ENCODE measurements around the gene HK2.

HK2 gene

GRCh38 chr2:74864728-74865722, 31.1 kb downstream of the HK2 start:
- Histone ChIP-seq H3K4me1 (peaks cover 81% of the 10 kb centered on the region), H3K27me3 (no peaks in the 10 kb centered on the region), H3K4me3 (no peak overlapping the region), H4K20me1 (peaks cover 89% of the 10 kb centered on the region), H3K9ac (no peak overlapping the region; the same call in 1 of the 2 replicates), H3K27ac (peak overlapping the region; percentile 41), H3K9me3 (no peaks in the 10 kb centered on the region), H3K36me3 (peaks cover 100% of the 10 kb centered on the region), H3K4me2 (peak overlapping the region; percentile 59)
- TF ChIP-seq Cebpa-rat (IDR thresholded peaks at IDR 0.05) = no peak

- Histone ChIP-seq H4K20me1 (peaks cover 86% of the 10 kb centered on the region), H3K9me3 (no peaks in the 10 kb centered on the region), H3K27me3 (no peaks in the 10 kb centered on the region), H3K4me1 (peaks cover 86% of the 10 kb centered on the region), H3K36me3 (peaks cover 100% of the 10 kb centered on the region), H3K4me3 (no peak overlapping the region), H3K9ac (no peak overlapping the region), H3K27ac (peak overlapping the region; percentile 41; the same call in 1 of the 2 replicates), H3K4me2 (peak overlapping the region; percentile 59)
- no peak for TF ChIP-seq Cebpa-rat (IDR thresholded peaks at IDR 0.05)
Observed at GRCh38 chr2:74865770-74866674, 32.1 kb downstream of the HK2 start.

GRCh38 chr2:74867841-74868658, 34.1 kb downstream of the HK2 start:
- no peak for TF ChIP-seq Cebpa-rat (IDR thresholded peaks at IDR 0.05)
- peaks cover 93% of the 10 kb centered on the region for H3K4me1 ChIP-seq
- no peaks in the 10 kb centered on the region for H3K27me3 ChIP-seq
- H4K20me1 ChIP-seq = peaks cover 86% of the 10 kb centered on the region
- H3K9ac ChIP-seq = no peak overlapping the region
- no peak overlapping the region for H3K27ac ChIP-seq
- peak overlapping the region; percentile 48; the same call in 1 of the 2 replicates for H3K4me2 ChIP-seq
- no peak overlapping the region for H3K4me3 ChIP-seq
- peaks cover 100% of the 10 kb centered on the region for H3K36me3 ChIP-seq
- no peaks in the 10 kb centered on the region for H3K9me3 ChIP-seq

GRCh38 chr2:74869517-74869916, 35.6 kb downstream of the HK2 start:
- Histone ChIP-seq H3K4me2 (peak overlapping the region; percentile 48), H4K20me1 (peaks cover 86% of the 10 kb centered on the region), H3K27ac (peak overlapping the region; percentile 16; the same call in 1 of the 2 replicates), H3K4me3 (no peak overlapping the region), H3K4me1 (peaks cover 93% of the 10 kb centered on the region), H3K9me3 (no peaks in the 10 kb centered on the region), H3K9ac (no peak overlapping the region), H3K27me3 (no peaks in the 10 kb centered on the region), H3K36me3 (peaks cover 100% of the 10 kb centered on the region)
- no peak for TF ChIP-seq Cebpa-rat (IDR thresholded peaks at IDR 0.05)

DNA sequence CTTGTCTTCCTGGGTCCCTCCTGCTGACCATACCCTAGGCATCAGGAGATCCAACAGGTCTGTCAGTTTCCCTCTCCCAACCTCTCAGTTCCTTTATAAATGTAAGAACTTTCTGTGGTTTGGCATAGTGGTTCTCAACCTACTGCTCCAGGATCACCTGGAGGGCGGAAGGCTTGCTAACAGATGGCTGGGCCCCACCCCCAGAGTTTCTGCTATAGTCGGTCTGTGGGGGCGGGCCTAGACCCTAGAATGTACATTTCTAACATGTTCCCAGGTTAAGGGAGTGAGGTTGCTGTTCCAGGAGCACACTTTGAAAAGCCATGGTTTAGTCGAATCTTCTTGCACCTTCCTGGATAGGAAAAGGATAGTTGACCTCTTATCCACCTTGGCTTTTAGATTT, 37.0 kb downstream of the HK2 start:
- TF ChIP-seq Cebpa-rat (IDR thresholded peaks at IDR 0.05) = no peak
- H3K27me3 ChIP-seq = no peaks in the 10 kb centered on the region
- H3K4me1 ChIP-seq = peaks cover 85% of the 10 kb centered on the region
- no peak overlapping the region for H3K4me3 ChIP-seq
- H4K20me1 ChIP-seq = peaks cover 86% of the 10 kb centered on the region
- H3K27ac ChIP-seq = no peak overlapping the region
- H3K9ac ChIP-seq = no peak overlapping the region
- no peak overlapping the region for H3K4me2 ChIP-seq
- no peaks in the 10 kb centered on the region for H3K9me3 ChIP-seq
- peaks cover 100% of the 10 kb centered on the region for H3K36me3 ChIP-seq

GRCh38 chr2:74871414-74871813, 37.5 kb downstream of the HK2 start:
- TF ChIP-seq Cebpa-rat (IDR thresholded peaks at IDR 0.05) = no peak
- Histone ChIP-seq H3K4me1 (peaks cover 80% of the 10 kb centered on the region), H3K27ac (no peak overlapping the region), H3K27me3 (no peaks in the 10 kb centered on the region), H3K9me3 (no peaks in the 10 kb centered on the region), H3K4me3 (no peak overlapping the region), H3K36me3 (peaks cover 99% of the 10 kb centered on the region), H4K20me1 (peaks cover 85% of the 10 kb centered on the region), H3K9ac (no peak overlapping the region), H3K4me2 (no peak overlapping the region)

DNA sequence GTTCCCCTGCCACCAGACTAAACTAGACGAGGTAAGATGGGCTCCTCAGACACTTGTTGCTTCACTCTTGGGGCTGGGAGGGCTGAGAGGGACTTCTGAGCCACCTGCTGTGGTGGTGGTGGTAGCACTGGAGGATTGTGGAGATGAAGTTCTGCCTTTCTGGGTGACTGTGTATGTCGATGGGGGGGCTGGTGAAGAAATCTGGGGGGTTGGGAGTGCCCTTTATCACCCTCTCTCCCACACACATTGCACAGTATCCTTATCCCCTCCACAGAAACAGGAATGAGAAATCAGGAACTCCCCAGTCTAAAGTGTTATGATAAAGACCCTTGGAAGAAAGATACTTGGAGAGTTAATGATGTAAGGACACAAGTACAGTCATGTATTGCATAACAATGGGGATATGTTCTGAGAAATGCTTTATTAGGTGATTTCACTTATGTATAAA, 38.5 kb downstream of the HK2 start:
- Histone ChIP-seq H3K27me3 (no peaks in the 10 kb centered on the region), H3K27ac (peak overlapping the region; percentile 3; the same call in 1 of the 2 replicates), H3K4me3 (no peak overlapping the region), H3K4me1 (peaks cover 71% of the 10 kb centered on the region), H3K36me3 (peaks cover 99% of the 10 kb centered on the region), H3K9me3 (no peaks in the 10 kb centered on the region), H3K9ac (no peak overlapping the region), H4K20me1 (peaks cover 83% of the 10 kb centered on the region), H3K4me2 (no peak overlapping the region)
- no peak for TF ChIP-seq Cebpa-rat (IDR thresholded peaks at IDR 0.05)

- H3K4me2 ChIP-seq = no peak overlapping the region
- TF ChIP-seq Cebpa-rat (IDR thresholded peaks at IDR 0.05) = no peak
- H3K9ac ChIP-seq = no peak overlapping the region
- H3K27me3 ChIP-seq = no peaks in the 10 kb centered on the region
- peaks cover 99% of the 10 kb centered on the region for H3K36me3 ChIP-seq
- no peaks in the 10 kb centered on the region for H3K9me3 ChIP-seq
- 0 out of 2 replicates have a peak overlapping the region, but pooled peaks have one; percentile 3 for H3K27ac ChIP-seq
- peaks cover 77% of the 10 kb centered on the region for H4K20me1 ChIP-seq
- H3K4me3 ChIP-seq = no peak overlapping the region
- peaks cover 64% of the 10 kb centered on the region for H3K4me1 ChIP-seq
Observed at GRCh38 chr2:74873012-74873665, 39.2 kb downstream of the HK2 start.

Measured in BLaER1 (cell line).